K562 (cell line): Measurements from ENCODE around the gene F11R. TPM values are rescaled to one million over a fixed set of nuclear protein-coding genes. Genes with fewer than 3 reads are reported as not detected.

Experiments used
- CREB3L1 ChIP-seq: fragments of 450-650 bp; IDR thresholded peaks from 2 replicates; pipeline ENCODE4 v1.6.1; 2014; ENCODE audit warnings: low read depth, mild to moderate bottlenecking, moderate library complexity, borderline replicate concordance
- CTCF ChIP-seq, 3 experiments: IDR thresholded peaks in 2 of 3; conservative IDR thresholded peaks in 1 of 3; 2 replicates each; pipeline ENCODE4 v1.5.1; 2011 to 2012; ENCODE audit warnings: low read length in 3 of 3, mild to moderate bottlenecking in 3 of 3, control low read depth in 2 of 3, improper control_type of control experiment in 1 of 3, inconsistent platforms in 1 of 3, low read depth in 1 of 3, mixed read lengths in 1 of 3, moderate library complexity in 1 of 3; ENCODE audit not compliant: insufficient read depth in 2 of 3
- HNRNPK ChIP-seq: fragments of 200-400 bp; formaldehyde crosslinking; IDR thresholded peaks from one replicate; pipeline ENCODE4 v1.6.1; 2018; ENCODE audit warnings: mild to moderate bottlenecking, low read depth, low read length; ENCODE audit not compliant: poor library complexity, severe bottlenecking
- HNRNPL ChIP-seq: fragments of 200-400 bp; formaldehyde crosslinking; IDR thresholded peaks from 2 replicates; pipeline ENCODE4 v1.6.1; 2017; ENCODE audit warnings: low read depth, mild to moderate bottlenecking, low read length
- MTF1 ChIP-seq: fragments of 250-450 bp; sonication (Bioruptor Pico); IDR thresholded peaks from 2 replicates; pipeline ENCODE4 v1.9.0; 2021; ENCODE audit warnings: moderate library complexity, mild to moderate bottlenecking, inconsistent platforms, borderline replicate concordance
- NBN ChIP-seq: fragments of 450-650 bp; IDR thresholded peaks from 2 replicates; pipeline ENCODE4 v1.6.1; 2016; ENCODE audit warnings: low read depth, mild to moderate bottlenecking
- PHB ChIP-seq: fragments of 250-450 bp; sonication (Bioruptor Pico); IDR thresholded peaks from 2 replicates; pipeline ENCODE4 v1.5.0; 2021
- POLR2AphosphoS5 ChIP-seq: IDR thresholded peaks from 2 replicates; pipeline ENCODE4 v1.6.1; 2011; ENCODE audit warnings: mild to moderate bottlenecking, low read depth, low read length, moderate library complexity; ENCODE audit not compliant: control insufficient read depth, insufficient read depth
- PRMT5 ChIP-seq: sonication (generic); formaldehyde crosslinking; IDR thresholded peaks from 2 replicates; pipeline ENCODE4 v1.5.0; 2020; ENCODE audit warnings: missing genetic modification reagents
- RB1 ChIP-seq: fragments of 450-650 bp; IDR thresholded peaks from 2 replicates; pipeline ENCODE4 v1.6.1; 2017; ENCODE audit warnings: low read depth, mild to moderate bottlenecking
- SAP30 ChIP-seq: fragments of 200-600 bp; sonication (generic); IDR thresholded peaks from 2 replicates; pipeline ENCODE4 v1.6.1; 2012; ENCODE audit warnings: borderline replicate concordance, low read depth, mild to moderate bottlenecking, moderate library complexity, low read length, control low read depth, inconsistent platforms; ENCODE audit not compliant: insufficient read depth, poor library complexity, severe bottlenecking
- SMARCC2 ChIP-seq: fragments of 450-650 bp; IDR thresholded peaks from 2 replicates; pipeline ENCODE4 v1.6.1; 2017; ENCODE audit warnings: antibody characterized with exemption, moderate library complexity, mild to moderate bottlenecking, low read depth
- STAT5A ChIP-seq: IDR thresholded peaks from 2 replicates; pipeline ENCODE4 v1.6.1; 2012; ENCODE audit warnings: low read length, inconsistent platforms, borderline replicate concordance
- SUPT5H ChIP-seq: fragments of 450-650 bp; IDR thresholded peaks from 2 replicates; pipeline ENCODE4 v1.6.1; 2016
- TARDBP ChIP-seq: fragments of 450-650 bp; IDR thresholded peaks from 2 replicates; pipeline ENCODE4 v1.6.1; 2016
- ZBTB1 ChIP-seq: sonication (generic); formaldehyde crosslinking; IDR thresholded peaks from 2 replicates; pipeline ENCODE4 v1.8.1; 2023; ENCODE audit warnings: missing genetic modification reagents, low read depth, mild to moderate bottlenecking, borderline replicate concordance
- ZBTB7A ChIP-seq: IDR thresholded peaks from 2 replicates; pipeline ENCODE4 v1.6.1; 2011; ENCODE audit warnings: low read depth, mild to moderate bottlenecking, low read length, moderate library complexity, borderline replicate concordance; ENCODE audit not compliant: control insufficient read depth
- ZBTB9 ChIP-seq: fragments of 450-650 bp; formaldehyde crosslinking; IDR thresholded peaks from 2 replicates; pipeline ENCODE4 v1.4.0; 2020; ENCODE audit warnings: mild to moderate bottlenecking, moderate library complexity
- ZNF165 ChIP-seq: fragments of 250-450 bp; sonication (Bioruptor Pico); IDR thresholded peaks from 2 replicates; pipeline ENCODE4 v1.4.0; 2020; ENCODE audit warnings: borderline replicate concordance
- polyA plus RNA-seq, 8 experiments: library from polyadenylated mRNA; depleted of rRNA in 4 of 8; stranded (reverse) in 5 of 8; unstranded in 3 of 8; fragments of >200 nt; fragmentation: Nextera tagmentation in 2 of 8; fragmentation: Illumina TruSeq in 1 of 8; extraction: Ambion mirVana in 2 of 8; extraction: Trizol in 1 of 8; gene quantifications; 2 replicates each; pipeline versions ENCODE4 v1.2.1 to v1.2.3, GENCODE V29; 2011 to 2014; ENCODE audit warnings: inconsistent platforms in 1 of 8, missing spikeins in 1 of 8
- total RNA-seq, 7 experiments: library from RNA; depleted of rRNA in 6 of 7; stranded (reverse); fragments of >200 nt in 6 of 7; fragmentation: Illumina TruSeq in 2 of 7; extraction: Trizol in 2 of 7; gene quantifications; 2 replicates each; pipeline versions ENCODE4 v1.2.1 to v1.2.3, GENCODE V29; 2011 to 2021; ENCODE audit warnings: low replicate concordance in 1 of 7

Gene F11R
- total and polyA plus RNA-seq, 9 of the 15 experiments (the other 6 are each of a cell fraction or from before 2014, with no cell fraction given) = 27.4 to 187 (median 52.5) TPM

- TF ChIP-seq ZBTB9 (CRISPR knock-in tag) (peak; percentile 74; the same call in 1 of the 2 replicates), PRMT5 (CRISPR knock-in tag) (no peak), MTF1 (CRISPR knock-in tag) (no peak), CTCF (IDR thresholded peaks at IDR 0.05 in 2 of 3, conservative IDR thresholded peaks at IDR 0.05 in 1 of 3; ENCODE audit: insufficient read depth in 2 of 3, low read depth in 1 of 3, low read length in 3 of 3) (peak; percentile 51 to 60 (median 52)), RB1 (peak; percentile 46; the same call in 1 of the 2 replicates), POLR2AphosphoS5 (peak; percentile 89), NBN (peak; percentile 92), ZNF165 (0 out of 2 replicates have a peak, but pooled peaks have one; percentile 54), ZBTB1 (CRISPR knock-in tag) (no peak), HNRNPL (no peak), SUPT5H (peak; percentile 77; the same call in 1 of the 2 replicates), TARDBP (0 out of 2 replicates have a peak, but pooled peaks have one; percentile 72), HNRNPK (no peak), SMARCC2 (peak; percentile 41; the same call in 1 of the 2 replicates), SAP30 (no peak), STAT5A (peak; percentile 68; the same call in 1 of the 2 replicates), ZBTB7A (peak; percentile 82), CREB3L1 (peak; percentile 69), PHB (no peak)
These were observed at the start of gene F11R (continued) for GRCh38 chr1:161020509-161021164.
